WTC11 (cell line): ENCODE measurements around the gene TSPAN9. TPM values are rescaled to one million over a fixed set of nuclear protein-coding genes. Genes with fewer than 3 reads are reported as not detected.

Experiments
- ATAC-seq: fragments of 200-7000 bp; cut with Tn5 transposase; 2 replicates; pipeline ENCODE4 v1.10.0; 2021; ENCODE audit warnings: mild to moderate bottlenecking, moderate library complexity
- CTCF ChIA-PET: fragments of 300-600 bp; sonication (Branson Sonifier 250); formaldehyde crosslinking; loops from one replicate; lab custom pipeline; 2021; ENCODE audit warnings: antibody characterized with exemption; lab: Charles Lee
- POLR2A ChIA-PET: fragments of 350-600 bp; sonication (Branson Sonifier 250); formaldehyde crosslinking; loops from one replicate; lab custom pipeline; 2021; ENCODE audit warnings: antibody characterized with exemption; lab: Charles Lee
- DNase-seq: peaks from one replicate; pipeline ENCODE4 v3.0.0; 2021; ENCODE audit warnings: low spot score
- H3K27ac Mint-ChIP-seq: 2 replicates; pipeline ENCODE4 v1.8.0; 2021; ENCODE audit warnings: mixed read lengths
- H3K27me3 Mint-ChIP-seq: 2 replicates; pipeline ENCODE4 v1.8.0; 2021; ENCODE audit warnings: low read depth, mild to moderate bottlenecking, moderate library complexity, mixed read lengths
- H3K36me3 Mint-ChIP-seq: 2 replicates; pipeline ENCODE4 v1.8.0; 2021; ENCODE audit warnings: mixed read lengths
- H3K4me1 Mint-ChIP-seq: 2 replicates; pipeline ENCODE4 v1.8.0; 2022; ENCODE audit warnings: mixed read lengths
- H3K4me3 Mint-ChIP-seq: 2 replicates; pipeline ENCODE4 v1.8.0; 2021; ENCODE audit warnings: mild to moderate bottlenecking, moderate library complexity, mixed read lengths
- H3K9me3 Mint-ChIP-seq: 2 replicates; pipeline ENCODE4 v1.8.0; 2021; ENCODE audit warnings: mixed read lengths
- GRHL2 ChIP-seq: fragments of 250-450 bp; sonication (Bioruptor Pico); IDR thresholded peaks from 2 replicates; pipeline ENCODE4 v1.8.0; 2022; ENCODE audit warnings: mild to moderate bottlenecking, moderate library complexity; ENCODE audit not compliant: insufficient replicate concordance, severe bottlenecking
- IRF2 ChIP-seq: sonication (generic); formaldehyde crosslinking; IDR thresholded peaks from 2 replicates; pipeline ENCODE4 v1.8.0; 2022; ENCODE audit warnings: low read depth, missing genetic modification reagents, borderline replicate concordance
- NR3C1 ChIP-seq: sonication (generic); formaldehyde crosslinking; conservative IDR thresholded peaks from 2 replicates; pipeline ENCODE4 v1.8.1; 2023; ENCODE audit warnings: low read depth, mild to moderate bottlenecking, missing genetic modification reagents
- PRRX2 ChIP-seq: fragments of 250-450 bp; sonication (Bioruptor Pico); IDR thresholded peaks from 2 replicates; pipeline ENCODE4 v1.8.0; 2021; ENCODE audit warnings: mild to moderate bottlenecking
- ZNF219 ChIP-seq: sonication (generic); formaldehyde crosslinking; IDR thresholded peaks from 2 replicates; pipeline ENCODE4 v1.8.0; 2023; ENCODE audit warnings: missing genetic modification reagents, mild to moderate bottlenecking, borderline replicate concordance
- ZNF416 ChIP-seq: fragments of 250-450 bp; sonication (Bioruptor Pico); IDR thresholded peaks from 2 replicates; pipeline ENCODE4 v1.9.0; 2021; ENCODE audit warnings: mild to moderate bottlenecking, inconsistent platforms
- ZNF423 ChIP-seq: fragments of 250-450 bp; sonication (Bioruptor Pico); IDR thresholded peaks from 2 replicates; pipeline ENCODE4 v2.1.2; 2022; ENCODE audit warnings: mild to moderate bottlenecking, moderate library complexity
- total RNA-seq: library from RNA; stranded (reverse); gene quantifications from 3 replicates; pipeline ENCODE4 v1.2.3, GENCODE V29; 2021
- TF ChIP-seq, protein P1 (sequence below): sonication (generic); formaldehyde crosslinking; IDR thresholded peaks from 2 replicates; pipeline ENCODE4 v1.8.1; 2022; ENCODE audit warnings: low read depth, missing genetic modification reagents, borderline replicate concordance
- TF ChIP-seq, protein P2 (sequence below): sonication (generic); formaldehyde crosslinking; IDR thresholded peaks from 2 replicates; pipeline ENCODE4 v1.8.1; 2023; ENCODE audit warnings: mild to moderate bottlenecking, missing genetic modification reagents
- TF ChIP-seq, protein P3 (sequence below): fragments of 250-450 bp; sonication (Bioruptor Pico); IDR thresholded peaks from 2 replicates; pipeline ENCODE4 v1.8.0; 2021; ENCODE audit warnings: mild to moderate bottlenecking
- TF ChIP-seq, protein P4 (sequence below): fragments of 250-450 bp; sonication (Bioruptor Pico); IDR thresholded peaks from 2 replicates; pipeline ENCODE4 v1.9.0; 2021; ENCODE audit warnings: moderate library complexity, mild to moderate bottlenecking, inconsistent platforms, borderline replicate concordance
- TF ChIP-seq, protein P5 (sequence below): sonication (generic); formaldehyde crosslinking; IDR thresholded peaks from 2 replicates; pipeline ENCODE4 v1.8.1; 2022; ENCODE audit warnings: missing genetic modification reagents, borderline replicate concordance
- TF ChIP-seq, protein P6 (sequence below): fragments of 250-450 bp; sonication (Bioruptor Pico); IDR thresholded peaks from 2 replicates; pipeline ENCODE4 v1.9.0; 2021; ENCODE audit warnings: mild to moderate bottlenecking, borderline replicate concordance

The TSPAN9 gene
- total RNA-seq, 1 experiment from 2014 or later, result 27.6 TPM

DNA sequence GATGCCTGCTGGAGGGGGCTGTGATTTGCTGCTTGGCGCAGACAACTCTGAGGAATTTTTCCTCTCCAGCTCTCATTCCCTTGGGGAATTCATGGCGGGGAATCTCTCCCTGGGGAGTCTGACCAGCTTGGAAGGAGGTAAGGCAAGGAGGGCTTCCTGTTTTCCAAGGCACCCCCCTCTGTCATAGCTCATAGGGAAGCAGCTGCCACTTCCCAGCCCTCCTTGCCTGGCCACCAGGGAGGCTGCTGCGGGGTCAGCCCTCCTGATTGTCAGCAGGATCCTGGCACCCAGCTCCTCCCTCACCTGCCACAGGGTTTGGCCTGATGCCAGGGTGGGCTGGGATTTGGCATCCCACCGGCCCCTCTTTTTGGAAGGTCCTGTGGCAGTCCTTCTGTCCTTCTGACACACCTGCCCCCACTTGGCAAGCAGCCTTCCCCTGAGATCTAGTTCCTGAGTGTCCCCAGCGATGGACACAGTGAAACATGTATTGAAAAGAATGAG lies 74.9 kb downstream of the TSPAN9 start:
- ATAC-seq, result peak; percentile 52
- H3K27ac Mint-ChIP-seq, result peak overlapping the region; percentile 74

DNA sequence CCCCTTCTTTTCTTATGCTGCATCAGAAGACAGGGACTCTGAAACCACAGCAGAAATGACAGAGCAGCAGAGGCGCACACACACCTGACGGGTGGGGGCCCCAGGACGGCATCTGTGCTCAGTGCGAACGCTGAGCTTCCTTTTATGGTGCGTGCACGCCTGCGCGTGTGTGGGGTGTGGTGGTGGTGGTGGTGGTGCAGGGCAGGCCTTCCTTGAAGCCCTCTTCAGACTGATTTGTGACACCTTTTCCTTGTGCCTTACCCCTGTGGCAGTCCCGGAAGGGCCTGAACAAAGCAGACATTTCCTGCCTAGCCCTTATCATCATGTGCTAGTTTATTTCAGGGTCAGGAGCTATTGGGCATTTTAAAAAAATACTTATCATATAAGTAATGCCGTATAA lies 75.7 kb downstream of the TSPAN9 start:
- CTCF ChIA-PET, result interaction anchor here (0.5 to 3.5 kb wide), 9 partner anchors 14 to 147 kb away, joined by 3 to 18 read pairs (median 6); no protein-coding TSS in a partner anchor
- POLR2A ChIA-PET, result no interaction called here
- no peaks in the 10 kb centered on the region; the same call in 1 of the 2 replicates for H3K27me3 Mint-ChIP-seq
- no peak overlapping the region for H3K4me3 Mint-ChIP-seq
- DNase-seq (no peak), ATAC-seq (no peak)
- no peaks in the 10 kb centered on the region for H3K36me3 Mint-ChIP-seq
- no peak overlapping the region for H3K27ac Mint-ChIP-seq
- H3K9me3 Mint-ChIP-seq, result no peaks in the 10 kb centered on the region
- peaks cover 62% of the 10 kb centered on the region for H3K4me1 Mint-ChIP-seq
- no peak for TF ChIP-seq PRRX2 (CRISPR knock-in tag)
- TF ChIP-seq, protein P1, sequence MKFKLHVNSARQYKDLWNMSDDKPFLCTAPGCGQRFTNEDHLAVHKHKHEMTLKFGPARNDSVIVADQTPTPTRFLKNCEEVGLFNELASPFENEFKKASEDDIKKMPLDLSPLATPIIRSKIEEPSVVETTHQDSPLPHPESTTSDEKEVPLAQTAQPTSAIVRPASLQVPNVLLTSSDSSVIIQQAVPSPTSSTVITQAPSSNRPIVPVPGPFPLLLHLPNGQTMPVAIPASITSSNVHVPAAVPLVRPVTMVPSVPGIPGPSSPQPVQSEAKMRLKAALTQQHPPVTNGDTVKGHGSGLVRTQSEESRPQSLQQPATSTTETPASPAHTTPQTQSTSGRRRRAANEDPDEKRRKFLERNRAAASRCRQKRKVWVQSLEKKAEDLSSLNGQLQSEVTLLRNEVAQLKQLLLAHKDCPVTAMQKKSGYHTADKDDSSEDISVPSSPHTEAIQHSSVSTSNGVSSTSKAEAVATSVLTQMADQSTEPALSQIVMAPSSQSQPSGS (CRISPR knock-in tag), result no peak
- TF ChIP-seq, protein P2, sequence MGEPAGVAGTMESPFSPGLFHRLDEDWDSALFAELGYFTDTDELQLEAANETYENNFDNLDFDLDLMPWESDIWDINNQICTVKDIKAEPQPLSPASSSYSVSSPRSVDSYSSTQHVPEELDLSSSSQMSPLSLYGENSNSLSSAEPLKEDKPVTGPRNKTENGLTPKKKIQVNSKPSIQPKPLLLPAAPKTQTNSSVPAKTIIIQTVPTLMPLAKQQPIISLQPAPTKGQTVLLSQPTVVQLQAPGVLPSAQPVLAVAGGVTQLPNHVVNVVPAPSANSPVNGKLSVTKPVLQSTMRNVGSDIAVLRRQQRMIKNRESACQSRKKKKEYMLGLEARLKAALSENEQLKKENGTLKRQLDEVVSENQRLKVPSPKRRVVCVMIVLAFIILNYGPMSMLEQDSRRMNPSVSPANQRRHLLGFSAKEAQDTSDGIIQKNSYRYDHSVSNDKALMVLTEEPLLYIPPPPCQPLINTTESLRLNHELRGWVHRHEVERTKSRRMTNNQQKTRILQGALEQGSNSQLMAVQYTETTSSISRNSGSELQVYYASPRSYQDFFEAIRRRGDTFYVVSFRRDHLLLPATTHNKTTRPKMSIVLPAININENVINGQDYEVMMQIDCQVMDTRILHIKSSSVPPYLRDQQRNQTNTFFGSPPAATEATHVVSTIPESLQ (CRISPR knock-in tag), result no peak
- TF ChIP-seq, protein P3, sequence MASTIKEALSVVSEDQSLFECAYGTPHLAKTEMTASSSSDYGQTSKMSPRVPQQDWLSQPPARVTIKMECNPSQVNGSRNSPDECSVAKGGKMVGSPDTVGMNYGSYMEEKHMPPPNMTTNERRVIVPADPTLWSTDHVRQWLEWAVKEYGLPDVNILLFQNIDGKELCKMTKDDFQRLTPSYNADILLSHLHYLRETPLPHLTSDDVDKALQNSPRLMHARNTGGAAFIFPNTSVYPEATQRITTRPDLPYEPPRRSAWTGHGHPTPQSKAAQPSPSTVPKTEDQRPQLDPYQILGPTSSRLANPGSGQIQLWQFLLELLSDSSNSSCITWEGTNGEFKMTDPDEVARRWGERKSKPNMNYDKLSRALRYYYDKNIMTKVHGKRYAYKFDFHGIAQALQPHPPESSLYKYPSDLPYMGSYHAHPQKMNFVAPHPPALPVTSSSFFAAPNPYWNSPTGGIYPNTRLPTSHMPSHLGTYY (CRISPR knock-in tag), result no peak
- TF ChIP-seq, protein P4, sequence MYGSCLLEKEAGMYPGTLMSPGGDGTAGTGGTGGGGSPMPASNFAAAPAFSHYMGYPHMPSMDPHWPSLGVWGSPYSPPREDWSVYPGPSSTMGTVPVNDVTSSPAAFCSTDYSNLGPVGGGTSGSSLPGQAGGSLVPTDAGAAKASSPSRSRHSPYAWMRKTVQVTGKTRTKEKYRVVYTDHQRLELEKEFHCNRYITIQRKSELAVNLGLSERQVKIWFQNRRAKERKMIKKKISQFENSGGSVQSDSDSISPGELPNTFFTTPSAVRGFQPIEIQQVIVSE (CRISPR knock-in tag), result no peak

More for the DNA sequence above, 74.9 kb downstream of the TSPAN9 start:
- Mint-ChIP-seq H3K9me3 (no peaks in the 10 kb centered on the region), H3K36me3 (no peaks in the 10 kb centered on the region), H3K27me3 (no peaks in the 10 kb centered on the region; the same call in 1 of the 2 replicates), H3K4me1 (peaks cover 64% of the 10 kb centered on the region), H3K4me3 (peak overlapping the region; percentile 15; the same call in 1 of the 2 replicates)
- TF ChIP-seq ZNF416 (CRISPR knock-in tag) (no peak), NR3C1 (CRISPR knock-in tag) (no peak), ZNF219 (CRISPR knock-in tag) (no peak), ZNF423 (peak; percentile 76)
- POLR2A ChIA-PET, result no interaction called here
- CTCF ChIA-PET, result interaction anchor here (0.7 to 3.5 kb wide), 12 partner anchors 15 to 148 kb away, joined by 3 to 18 read pairs (median 5); no protein-coding TSS in a partner anchor
- peak; percentile 53 for DNase-seq

DNA sequence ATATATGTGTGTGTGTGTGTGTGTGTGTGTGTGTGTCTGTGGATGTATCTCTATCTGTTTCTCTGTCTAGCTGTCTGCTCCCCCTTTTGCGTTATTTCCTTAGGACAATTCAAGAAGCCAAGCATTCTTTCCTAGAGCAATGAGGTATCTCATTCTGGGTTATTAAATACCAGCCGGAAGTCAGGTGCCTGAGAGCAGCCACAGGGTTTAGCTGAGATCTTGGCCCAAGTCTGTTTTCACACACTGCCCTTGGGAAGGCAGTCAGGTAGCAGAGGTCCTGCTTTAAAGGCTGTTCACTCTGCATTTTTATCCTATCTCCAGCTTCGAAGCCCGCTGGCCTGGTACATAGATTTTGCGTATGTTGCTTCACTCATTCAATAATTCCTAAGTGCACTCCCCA lies 76.8 kb downstream of the TSPAN9 start:
- ATAC-seq, result no peak
- no peaks in the 10 kb centered on the region for H3K36me3 Mint-ChIP-seq
- peaks cover 58% of the 10 kb centered on the region for H3K4me1 Mint-ChIP-seq
- no peaks in the 10 kb centered on the region; the same call in 1 of the 2 replicates for H3K27me3 Mint-ChIP-seq
- DNase-seq, result no peak
- no peaks in the 10 kb centered on the region for H3K9me3 Mint-ChIP-seq
- ChIA-PET CTCF (interaction anchor here (0.7 to 3.5 kb wide), 9 partner anchors 9 to 172 kb away, joined by 3 to 18 read pairs (median 4); no protein-coding TSS in a partner anchor), POLR2A (no interaction called here)
- TF ChIP-seq GRHL2 (CRISPR knock-in tag) (no peak), ZNF219 (CRISPR knock-in tag) (no peak), IRF2 (CRISPR knock-in tag) (no peak)
- TF ChIP-seq, protein P5, sequence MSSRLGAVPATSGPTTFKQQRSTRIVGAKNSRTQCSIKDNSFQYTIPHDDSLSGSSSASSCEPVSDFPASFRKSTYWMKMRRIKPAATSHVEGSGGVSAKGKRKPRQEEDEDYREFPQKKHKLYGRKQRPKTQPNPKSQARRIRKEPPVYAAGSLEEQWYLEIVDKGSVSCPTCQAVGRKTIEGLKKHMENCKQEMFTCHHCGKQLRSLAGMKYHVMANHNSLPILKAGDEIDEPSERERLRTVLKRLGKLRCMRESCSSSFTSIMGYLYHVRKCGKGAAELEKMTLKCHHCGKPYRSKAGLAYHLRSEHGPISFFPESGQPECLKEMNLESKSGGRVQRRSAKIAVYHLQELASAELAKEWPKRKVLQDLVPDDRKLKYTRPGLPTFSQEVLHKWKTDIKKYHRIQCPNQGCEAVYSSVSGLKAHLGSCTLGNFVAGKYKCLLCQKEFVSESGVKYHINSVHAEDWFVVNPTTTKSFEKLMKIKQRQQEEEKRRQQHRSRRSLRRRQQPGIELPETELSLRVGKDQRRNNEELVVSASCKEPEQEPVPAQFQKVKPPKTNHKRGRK (CRISPR knock-in tag), result no peak
- TF ChIP-seq, protein P6, sequence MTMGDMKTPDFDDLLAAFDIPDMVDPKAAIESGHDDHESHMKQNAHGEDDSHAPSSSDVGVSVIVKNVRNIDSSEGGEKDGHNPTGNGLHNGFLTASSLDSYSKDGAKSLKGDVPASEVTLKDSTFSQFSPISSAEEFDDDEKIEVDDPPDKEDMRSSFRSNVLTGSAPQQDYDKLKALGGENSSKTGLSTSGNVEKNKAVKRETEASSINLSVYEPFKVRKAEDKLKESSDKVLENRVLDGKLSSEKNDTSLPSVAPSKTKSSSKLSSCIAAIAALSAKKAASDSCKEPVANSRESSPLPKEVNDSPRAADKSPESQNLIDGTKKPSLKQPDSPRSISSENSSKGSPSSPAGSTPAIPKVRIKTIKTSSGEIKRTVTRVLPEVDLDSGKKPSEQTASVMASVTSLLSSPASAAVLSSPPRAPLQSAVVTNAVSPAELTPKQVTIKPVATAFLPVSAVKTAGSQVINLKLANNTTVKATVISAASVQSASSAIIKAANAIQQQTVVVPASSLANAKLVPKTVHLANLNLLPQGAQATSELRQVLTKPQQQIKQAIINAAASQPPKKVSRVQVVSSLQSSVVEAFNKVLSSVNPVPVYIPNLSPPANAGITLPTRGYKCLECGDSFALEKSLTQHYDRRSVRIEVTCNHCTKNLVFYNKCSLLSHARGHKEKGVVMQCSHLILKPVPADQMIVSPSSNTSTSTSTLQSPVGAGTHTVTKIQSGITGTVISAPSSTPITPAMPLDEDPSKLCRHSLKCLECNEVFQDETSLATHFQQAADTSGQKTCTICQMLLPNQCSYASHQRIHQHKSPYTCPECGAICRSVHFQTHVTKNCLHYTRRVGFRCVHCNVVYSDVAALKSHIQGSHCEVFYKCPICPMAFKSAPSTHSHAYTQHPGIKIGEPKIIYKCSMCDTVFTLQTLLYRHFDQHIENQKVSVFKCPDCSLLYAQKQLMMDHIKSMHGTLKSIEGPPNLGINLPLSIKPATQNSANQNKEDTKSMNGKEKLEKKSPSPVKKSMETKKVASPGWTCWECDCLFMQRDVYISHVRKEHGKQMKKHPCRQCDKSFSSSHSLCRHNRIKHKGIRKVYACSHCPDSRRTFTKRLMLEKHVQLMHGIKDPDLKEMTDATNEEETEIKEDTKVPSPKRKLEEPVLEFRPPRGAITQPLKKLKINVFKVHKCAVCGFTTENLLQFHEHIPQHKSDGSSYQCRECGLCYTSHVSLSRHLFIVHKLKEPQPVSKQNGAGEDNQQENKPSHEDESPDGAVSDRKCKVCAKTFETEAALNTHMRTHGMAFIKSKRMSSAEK (CRISPR knock-in tag), result no peak
- H3K4me3 Mint-ChIP-seq, result no peak overlapping the region
- peak overlapping the region; percentile 48 for H3K27ac Mint-ChIP-seq
